ENCODE data around the gene ADGRV1. TPM values are rescaled to one million over a fixed set of nuclear protein-coding genes. Genes with fewer than 3 reads are reported as not detected.

Gene ADGRV1, protein sequence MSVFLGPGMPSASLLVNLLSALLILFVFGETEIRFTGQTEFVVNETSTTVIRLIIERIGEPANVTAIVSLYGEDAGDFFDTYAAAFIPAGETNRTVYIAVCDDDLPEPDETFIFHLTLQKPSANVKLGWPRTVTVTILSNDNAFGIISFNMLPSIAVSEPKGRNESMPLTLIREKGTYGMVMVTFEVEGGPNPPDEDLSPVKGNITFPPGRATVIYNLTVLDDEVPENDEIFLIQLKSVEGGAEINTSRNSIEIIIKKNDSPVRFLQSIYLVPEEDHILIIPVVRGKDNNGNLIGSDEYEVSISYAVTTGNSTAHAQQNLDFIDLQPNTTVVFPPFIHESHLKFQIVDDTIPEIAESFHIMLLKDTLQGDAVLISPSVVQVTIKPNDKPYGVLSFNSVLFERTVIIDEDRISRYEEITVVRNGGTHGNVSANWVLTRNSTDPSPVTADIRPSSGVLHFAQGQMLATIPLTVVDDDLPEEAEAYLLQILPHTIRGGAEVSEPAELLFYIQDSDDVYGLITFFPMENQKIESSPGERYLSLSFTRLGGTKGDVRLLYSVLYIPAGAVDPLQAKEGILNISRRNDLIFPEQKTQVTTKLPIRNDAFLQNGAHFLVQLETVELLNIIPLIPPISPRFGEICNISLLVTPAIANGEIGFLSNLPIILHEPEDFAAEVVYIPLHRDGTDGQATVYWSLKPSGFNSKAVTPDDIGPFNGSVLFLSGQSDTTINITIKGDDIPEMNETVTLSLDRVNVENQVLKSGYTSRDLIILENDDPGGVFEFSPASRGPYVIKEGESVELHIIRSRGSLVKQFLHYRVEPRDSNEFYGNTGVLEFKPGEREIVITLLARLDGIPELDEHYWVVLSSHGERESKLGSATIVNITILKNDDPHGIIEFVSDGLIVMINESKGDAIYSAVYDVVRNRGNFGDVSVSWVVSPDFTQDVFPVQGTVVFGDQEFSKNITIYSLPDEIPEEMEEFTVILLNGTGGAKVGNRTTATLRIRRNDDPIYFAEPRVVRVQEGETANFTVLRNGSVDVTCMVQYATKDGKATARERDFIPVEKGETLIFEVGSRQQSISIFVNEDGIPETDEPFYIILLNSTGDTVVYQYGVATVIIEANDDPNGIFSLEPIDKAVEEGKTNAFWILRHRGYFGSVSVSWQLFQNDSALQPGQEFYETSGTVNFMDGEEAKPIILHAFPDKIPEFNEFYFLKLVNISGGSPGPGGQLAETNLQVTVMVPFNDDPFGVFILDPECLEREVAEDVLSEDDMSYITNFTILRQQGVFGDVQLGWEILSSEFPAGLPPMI (N-terminal part only)
- total RNA-seq: 100 to 1,000 TPM in 1 of 2 donors, 10 to 100 TPM in 1; 97.6 to 117 TPM
- 47.2 TPM for polyA plus RNA-seq (2013, experiment 1 of 2)
- polyA plus RNA-seq (2013, experiment 2 of 2): 42.6 TPM
- long read RNA-seq, experiment 1, partial matches to known transcripts: 4 of 7 reads
- long read RNA-seq, experiment 1, other reads (novel, unspliced or antisense): 3 of 7 reads
- long read RNA-seq, experiment 2, full-length matches to known transcripts: 1 of 35 reads
- long read RNA-seq, experiment 2, partial matches to known transcripts: 14 of 35 reads
- long read RNA-seq, experiment 2, other reads (novel, unspliced or antisense): 20 of 35 reads
- long read RNA-seq, experiment 3, transcript ADGRV1-210 (6 exons, 2,221 nt): major isoform, 6 of 41 reads
- long read RNA-seq, experiment 3, partial matches to known transcripts: 15 of 41 reads
- long read RNA-seq, experiment 3, other reads (novel, unspliced or antisense): 17 of 41 reads
- long read RNA-seq, experiment 4, partial matches to known transcripts: 0 of 12 reads
- long read RNA-seq, experiment 4, other reads (novel, unspliced or antisense): 9 of 12 reads

DNA sequence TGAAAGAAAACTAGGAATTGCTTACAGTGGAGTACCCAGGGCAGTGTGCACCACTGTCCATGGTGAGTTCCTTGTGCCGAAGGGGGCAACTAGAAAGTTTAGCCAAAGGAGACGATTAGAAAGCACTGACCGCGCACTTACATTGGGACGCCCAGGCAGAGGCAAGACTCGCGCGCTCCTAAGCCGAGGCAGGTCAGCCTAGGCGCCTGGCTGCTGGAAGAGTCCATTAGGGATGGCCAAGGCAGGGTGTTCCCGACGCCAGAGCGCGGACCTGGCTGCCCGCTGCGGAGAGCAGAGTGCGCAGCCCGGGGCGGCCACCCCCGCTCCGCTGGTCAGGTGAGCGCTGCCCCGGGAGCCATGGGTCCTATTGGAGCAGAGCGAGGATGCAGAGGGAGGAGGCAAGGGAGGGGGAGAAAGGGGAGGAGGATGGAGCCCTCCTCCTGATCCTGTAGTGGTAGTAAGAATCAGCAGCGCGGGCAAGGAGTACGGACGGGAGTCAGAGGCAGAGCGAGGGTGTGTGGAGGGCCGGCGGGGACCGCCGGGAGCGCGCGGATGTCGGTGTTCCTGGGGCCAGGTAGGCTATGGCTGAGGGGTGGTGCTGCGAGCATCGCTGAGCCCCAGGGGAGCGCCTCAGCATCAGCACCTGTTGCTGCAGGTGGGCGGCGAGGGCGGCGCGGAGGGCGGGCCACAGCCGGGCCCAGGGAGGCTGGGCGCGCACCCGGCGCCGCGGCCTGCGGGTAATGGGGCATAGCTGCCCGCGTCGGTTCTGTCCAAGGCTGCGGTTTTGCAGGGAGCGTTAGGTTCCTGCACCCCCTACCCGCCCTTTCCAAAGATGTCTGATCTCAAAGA, at the start of gene ADGRV1:
Gene ADGRV1 (plus strand): TSS at position 454 of the 849 bp plus-strand sequence. CDS start 99 bp downstream, at position 553.
- peaks cover 20% of the 10 kb centered on the region for H3K4me1 ChIP-seq (ENCODE audit: control insufficient read depth, insufficient read depth, low read length)
- peak within 1 kb of the TSS; percentile 70 for H3K9ac ChIP-seq (ENCODE audit: extremely low read depth, low read length, poor library complexity, severe bottlenecking)
- WGBS, 2 experiments (ENCODE audit: insufficient coverage in 1 of 2, insufficient read length in 1 of 2): 0 to 1% methylated on average over 17 to 60 of the region's 60 CpGs
- no peaks in the 10 kb centered on the region for H3K9me3 Mint-ChIP-seq
- DNase-seq: peak; percentile 99
- H3K4me3 Mint-ChIP-seq: peak within 1 kb of the TSS; percentile 85
- H3K4me3 ChIP-seq (ENCODE audit: low read length): peak within 1 kb of the TSS; percentile 89
- H3K27me3 Mint-ChIP-seq (ENCODE audit: insufficient read depth): no peaks in the 10 kb centered on the region
- H3K36me3 ChIP-seq (ENCODE audit: control insufficient read depth, insufficient read depth, low read length): no peaks in the 10 kb centered on the region
- no peaks in the 10 kb centered on the region for H3K9me3 ChIP-seq (ENCODE audit: control insufficient read depth, low read length)
- no peak for TF ChIP-seq CTCF (conservative IDR thresholded peaks at IDR 0.05)
- peaks cover 70% of the 10 kb centered on the region for H3K4me1 Mint-ChIP-seq
- H3K27ac Mint-ChIP-seq: peak within 1 kb of the TSS; percentile 97
- H3K27me3 ChIP-seq (ENCODE audit: control insufficient read depth, insufficient read depth, low read length, poor library complexity, severe bottlenecking): no peaks in the 10 kb centered on the region
- H3K27ac ChIP-seq (ENCODE audit: low read depth, low read length): peak within 1 kb of the TSS; percentile 7
- H3K36me3 Mint-ChIP-seq (ENCODE audit: low read depth): no peaks in the 10 kb centered on the region

DNA sequence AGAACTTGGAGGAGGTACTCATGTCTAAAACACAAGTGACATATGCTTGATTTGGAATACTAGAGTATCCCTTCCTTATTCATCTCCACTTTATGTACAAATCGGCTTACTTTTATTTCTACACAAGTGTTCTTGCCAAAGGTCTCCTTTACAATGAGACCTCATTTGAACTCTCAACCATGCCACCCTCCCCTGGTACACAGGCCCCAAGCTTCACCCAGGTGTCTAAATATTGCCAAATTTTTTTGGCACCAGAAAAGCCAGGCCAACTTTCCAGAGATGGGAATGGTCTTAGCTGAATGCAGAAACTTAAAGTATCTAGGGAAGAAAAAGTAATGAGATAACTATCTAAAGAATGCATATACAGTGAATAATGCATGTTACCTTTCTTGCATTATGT, 48.2 kb upstream of the ADGRV1 start:
- Histone ChIP-seq H3K9ac (ENCODE audit: extremely low read depth, low read length, poor library complexity, severe bottlenecking) (no peak overlapping the region), H3K4me1 (ENCODE audit: control insufficient read depth, insufficient read depth, low read length) (no peaks in the 10 kb centered on the region), H3K9me3 (ENCODE audit: control insufficient read depth, low read length) (no peaks in the 10 kb centered on the region), H3K4me3 (ENCODE audit: low read length) (no peak overlapping the region), H3K27me3 (ENCODE audit: control insufficient read depth, insufficient read depth, low read length, poor library complexity, severe bottlenecking) (no peaks in the 10 kb centered on the region), H3K27ac (ENCODE audit: low read depth, low read length) (no peak overlapping the region), H3K36me3 (ENCODE audit: control insufficient read depth, insufficient read depth, low read length) (peaks cover 6% of the 10 kb centered on the region)
- peaks cover 8% of the 10 kb centered on the region for H3K36me3 Mint-ChIP-seq (ENCODE audit: low read depth)
- no peak overlapping the region for H3K4me3 Mint-ChIP-seq
- WGBS, 2 experiments (ENCODE audit: insufficient coverage in 1 of 2, insufficient read length in 1 of 2): 83 to 95% methylated on average over 1 of the region's 1 CpG
- peaks cover 7% of the 10 kb centered on the region for H3K4me1 Mint-ChIP-seq
- H3K9me3 Mint-ChIP-seq: no peaks in the 10 kb centered on the region
- no peak for TF ChIP-seq CTCF (conservative IDR thresholded peaks at IDR 0.05)
- DNase-seq: no peak
- no peaks in the 10 kb centered on the region for H3K27me3 Mint-ChIP-seq (ENCODE audit: insufficient read depth)
- H3K27ac Mint-ChIP-seq: no peak overlapping the region

All from endodermal cell (in vitro differentiated cells).